HCT116 (cell line): Measurements from ENCODE around the gene PAEP.

ENCODE experiments used
- CEBPB ChIP-seq: IDR thresholded peaks from 2 replicates; pipeline ENCODE4 v1.6.1; 2012; ENCODE audit warnings: low read depth
- POLR2A ChIP-seq: IDR thresholded peaks from 2 replicates; pipeline ENCODE4 v1.7.0; 2011; ENCODE audit warnings: borderline replicate concordance; ENCODE audit not compliant: insufficient read depth, insufficient read length; ENCODE audit errors: extremely low read depth
- POLR2AphosphoS5 ChIP-seq: IDR thresholded peaks from 2 replicates; pipeline ENCODE4 v1.6.1; 2011; ENCODE audit warnings: mild to moderate bottlenecking, low read depth, low read length, moderate library complexity
- SIN3A ChIP-seq: IDR thresholded peaks from 2 replicates; pipeline ENCODE4 v1.6.1; 2012; ENCODE audit warnings: low read depth
- TF ChIP-seq, protein P1 (sequence below), 3 experiments: fragments of 200-600 bp in 1 of 3; sonication (generic) in 1 of 3; IDR thresholded peaks in 2 of 3; conservative IDR thresholded peaks in 1 of 3; 2 replicates each; pipeline ENCODE4 v1.5.1; 2012 to 2017; ENCODE audit warnings: low read depth in 2 of 3, low read length in 2 of 3, antibody characterized with exemption in 1 of 3, borderline replicate concordance in 1 of 3, control low read depth in 1 of 3, mild to moderate bottlenecking in 1 of 3, mixed read lengths in 1 of 3, mixed run types in 1 of 3, moderate library complexity in 1 of 3; ENCODE audit not compliant: insufficient read depth in 1 of 3
- TF ChIP-seq, protein P2 (sequence below): IDR thresholded peaks from 2 replicates; pipeline ENCODE4 v1.6.1; 2012
- TF ChIP-seq, protein P3 (sequence below): IDR thresholded peaks from 2 replicates; pipeline ENCODE4 v1.6.1; 2012; ENCODE audit warnings: low read depth

DNA sequence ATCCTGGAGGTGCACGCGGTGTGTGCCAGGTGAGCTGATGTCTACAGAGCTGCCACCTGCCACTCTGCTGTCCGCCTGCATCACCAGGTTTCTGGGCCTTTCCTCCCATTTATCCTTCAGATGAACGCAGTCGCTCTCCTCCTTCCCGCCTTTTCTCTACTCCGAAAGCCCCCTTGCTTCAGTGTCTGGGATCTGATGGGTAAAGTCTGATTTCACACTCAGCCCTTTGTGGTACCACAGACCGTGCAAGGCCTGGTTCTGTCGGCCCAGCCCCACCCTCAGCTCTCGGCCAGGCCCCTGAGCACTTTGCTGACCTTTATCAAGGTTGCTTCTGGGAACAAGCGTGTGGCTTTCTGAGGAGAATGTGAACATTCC, 45.3 kb downstream of the PAEP start:
- TF ChIP-seq POLR2AphosphoS5 (no peak), CEBPB (no peak), POLR2A (no peak), SIN3A (no peak)
- TF ChIP-seq, protein P1, sequence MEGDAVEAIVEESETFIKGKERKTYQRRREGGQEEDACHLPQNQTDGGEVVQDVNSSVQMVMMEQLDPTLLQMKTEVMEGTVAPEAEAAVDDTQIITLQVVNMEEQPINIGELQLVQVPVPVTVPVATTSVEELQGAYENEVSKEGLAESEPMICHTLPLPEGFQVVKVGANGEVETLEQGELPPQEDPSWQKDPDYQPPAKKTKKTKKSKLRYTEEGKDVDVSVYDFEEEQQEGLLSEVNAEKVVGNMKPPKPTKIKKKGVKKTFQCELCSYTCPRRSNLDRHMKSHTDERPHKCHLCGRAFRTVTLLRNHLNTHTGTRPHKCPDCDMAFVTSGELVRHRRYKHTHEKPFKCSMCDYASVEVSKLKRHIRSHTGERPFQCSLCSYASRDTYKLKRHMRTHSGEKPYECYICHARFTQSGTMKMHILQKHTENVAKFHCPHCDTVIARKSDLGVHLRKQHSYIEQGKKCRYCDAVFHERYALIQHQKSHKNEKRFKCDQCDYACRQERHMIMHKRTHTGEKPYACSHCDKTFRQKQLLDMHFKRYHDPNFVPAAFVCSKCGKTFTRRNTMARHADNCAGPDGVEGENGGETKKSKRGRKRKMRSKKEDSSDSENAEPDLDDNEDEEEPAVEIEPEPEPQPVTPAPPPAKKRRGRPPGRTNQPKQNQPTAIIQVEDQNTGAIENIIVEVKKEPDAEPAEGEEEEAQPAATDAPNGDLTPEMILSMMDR (IDR thresholded peaks at IDR 0.05 in 2 of 3, conservative IDR thresholded peaks at IDR 0.05 in 1 of 3; ENCODE audit: borderline replicate concordance in 1 of 3, insufficient read depth in 1 of 3, low read depth in 2 of 3, low read length in 2 of 3) = no peak
- TF ChIP-seq, protein P2, sequence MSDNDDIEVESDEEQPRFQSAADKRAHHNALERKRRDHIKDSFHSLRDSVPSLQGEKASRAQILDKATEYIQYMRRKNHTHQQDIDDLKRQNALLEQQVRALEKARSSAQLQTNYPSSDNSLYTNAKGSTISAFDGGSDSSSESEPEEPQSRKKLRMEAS = no peak
- TF ChIP-seq, protein P3, sequence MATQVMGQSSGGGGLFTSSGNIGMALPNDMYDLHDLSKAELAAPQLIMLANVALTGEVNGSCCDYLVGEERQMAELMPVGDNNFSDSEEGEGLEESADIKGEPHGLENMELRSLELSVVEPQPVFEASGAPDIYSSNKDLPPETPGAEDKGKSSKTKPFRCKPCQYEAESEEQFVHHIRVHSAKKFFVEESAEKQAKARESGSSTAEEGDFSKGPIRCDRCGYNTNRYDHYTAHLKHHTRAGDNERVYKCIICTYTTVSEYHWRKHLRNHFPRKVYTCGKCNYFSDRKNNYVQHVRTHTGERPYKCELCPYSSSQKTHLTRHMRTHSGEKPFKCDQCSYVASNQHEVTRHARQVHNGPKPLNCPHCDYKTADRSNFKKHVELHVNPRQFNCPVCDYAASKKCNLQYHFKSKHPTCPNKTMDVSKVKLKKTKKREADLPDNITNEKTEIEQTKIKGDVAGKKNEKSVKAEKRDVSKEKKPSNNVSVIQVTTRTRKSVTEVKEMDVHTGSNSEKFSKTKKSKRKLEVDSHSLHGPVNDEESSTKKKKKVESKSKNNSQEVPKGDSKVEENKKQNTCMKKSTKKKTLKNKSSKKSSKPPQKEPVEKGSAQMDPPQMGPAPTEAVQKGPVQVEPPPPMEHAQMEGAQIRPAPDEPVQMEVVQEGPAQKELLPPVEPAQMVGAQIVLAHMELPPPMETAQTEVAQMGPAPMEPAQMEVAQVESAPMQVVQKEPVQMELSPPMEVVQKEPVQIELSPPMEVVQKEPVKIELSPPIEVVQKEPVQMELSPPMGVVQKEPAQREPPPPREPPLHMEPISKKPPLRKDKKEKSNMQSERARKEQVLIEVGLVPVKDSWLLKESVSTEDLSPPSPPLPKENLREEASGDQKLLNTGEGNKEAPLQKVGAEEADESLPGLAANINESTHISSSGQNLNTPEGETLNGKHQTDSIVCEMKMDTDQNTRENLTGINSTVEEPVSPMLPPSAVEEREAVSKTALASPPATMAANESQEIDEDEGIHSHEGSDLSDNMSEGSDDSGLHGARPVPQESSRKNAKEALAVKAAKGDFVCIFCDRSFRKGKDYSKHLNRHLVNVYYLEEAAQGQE = no peak
